NCI-H2107 treated with DMSO at 0.1 percent for 48 hours (cell line): ENCODE results near the gene TANK.
A peak's percentile ranks its signal among the peaks of the same experiment; 100 is the strongest.

Experiments used
- DNase-seq: peaks from one replicate; lab custom pipeline; 2025; ENCODE audit not compliant: unreplicated experiment; lab: John Stamatoyannopoulos, UW

Gene TANK

DNA sequence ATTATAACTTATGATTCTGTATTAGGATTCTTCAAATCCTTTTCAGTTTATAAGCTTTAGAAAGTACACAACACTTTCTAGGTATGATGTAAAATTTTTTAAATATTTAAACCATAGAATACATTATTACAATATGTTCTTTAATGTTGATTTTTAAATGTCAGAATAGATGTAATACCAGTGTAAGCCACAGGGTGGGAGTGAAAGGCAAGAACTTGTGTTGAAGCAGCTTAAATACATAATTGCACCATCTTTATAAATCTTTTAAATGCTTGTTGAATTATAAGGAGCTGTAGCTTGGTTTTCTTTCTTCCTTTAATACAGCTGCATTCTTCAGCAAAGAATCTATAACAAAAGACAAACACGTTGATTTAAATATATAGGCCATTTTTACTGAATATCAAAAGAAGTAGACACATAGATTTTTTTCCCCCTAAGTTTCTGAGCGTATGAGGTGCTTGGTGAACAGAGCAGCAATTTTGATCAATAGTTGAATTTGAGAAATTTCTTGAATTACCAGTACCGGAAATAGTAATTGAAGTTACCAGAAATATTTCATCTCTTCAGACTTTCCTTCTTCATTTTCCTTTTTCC, 63.0 kb downstream of the TANK start:
- DNase-seq, result peak; percentile 55

DNA sequence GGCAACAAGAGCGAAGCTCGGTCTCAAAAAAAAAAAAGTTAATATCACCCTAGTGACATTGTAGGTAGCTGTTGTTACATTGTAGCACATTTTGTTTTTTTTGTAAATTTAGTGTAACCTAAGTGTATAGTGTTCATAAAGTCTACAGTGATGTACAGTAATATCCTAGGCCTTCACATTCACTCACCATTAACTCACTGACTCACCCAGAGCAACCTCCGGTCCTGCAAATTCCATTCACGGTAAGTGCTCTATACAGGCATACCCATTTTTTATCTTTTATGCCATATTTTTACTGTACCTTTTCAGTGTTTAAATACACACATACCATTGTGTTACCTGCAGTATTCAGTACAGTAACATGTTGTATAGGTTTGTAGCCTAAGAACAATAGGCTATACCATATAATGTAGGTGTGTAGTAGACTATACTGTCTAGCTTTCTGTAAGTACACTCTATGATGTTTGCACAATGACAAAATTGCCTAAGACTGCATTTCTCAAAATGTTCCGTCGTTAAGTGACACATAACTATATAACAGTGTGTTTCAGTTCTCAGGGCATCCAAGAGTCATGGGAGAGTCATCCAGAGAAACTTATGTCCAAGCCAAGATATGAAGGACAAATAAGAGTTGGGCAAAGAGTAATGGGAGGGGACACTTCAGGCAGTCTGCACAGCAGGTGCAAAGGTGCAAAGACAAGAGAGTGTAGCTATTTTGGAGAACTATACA, 68.4 kb downstream of the TANK start:
- no peak for DNase-seq

DNA sequence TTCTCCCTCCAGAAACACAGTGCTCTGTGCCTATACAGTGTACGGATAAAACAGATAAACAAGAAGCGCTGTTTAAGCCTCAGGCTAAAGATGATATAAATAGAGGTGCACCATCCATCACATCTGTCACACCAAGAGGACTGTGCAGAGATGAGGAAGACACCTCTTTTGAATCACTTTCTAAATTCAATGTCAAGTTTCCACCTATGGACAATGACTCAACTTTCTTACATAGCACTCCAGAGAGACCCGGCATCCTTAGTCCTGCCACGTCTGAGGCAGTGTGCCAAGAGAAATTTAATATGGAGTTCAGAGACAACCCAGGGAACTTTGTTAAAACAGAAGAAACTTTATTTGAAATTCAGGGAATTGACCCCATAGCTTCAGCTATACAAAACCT, 70.7 kb downstream of the TANK start:
- no peak for DNase-seq

DNA sequence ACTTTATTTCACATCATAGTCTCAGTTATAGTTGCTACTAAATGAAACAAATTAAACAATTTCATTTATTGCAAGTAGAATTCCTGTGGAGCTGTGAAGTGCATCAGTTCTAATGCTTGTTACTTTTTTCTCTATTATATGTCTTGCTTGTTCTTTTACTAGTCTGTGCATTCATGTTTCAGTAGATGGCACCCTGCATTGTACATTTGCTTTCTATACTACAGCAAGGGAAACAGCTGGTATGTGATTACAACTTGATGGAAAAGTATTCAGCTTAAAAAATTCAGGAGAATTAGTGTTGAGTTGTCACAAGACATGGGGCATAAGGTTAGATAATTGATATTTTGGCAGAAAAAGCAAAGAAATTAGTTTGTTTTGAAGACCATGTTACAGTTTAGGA, 72.3 kb downstream of the TANK start:
- no peak for DNase-seq

DNA sequence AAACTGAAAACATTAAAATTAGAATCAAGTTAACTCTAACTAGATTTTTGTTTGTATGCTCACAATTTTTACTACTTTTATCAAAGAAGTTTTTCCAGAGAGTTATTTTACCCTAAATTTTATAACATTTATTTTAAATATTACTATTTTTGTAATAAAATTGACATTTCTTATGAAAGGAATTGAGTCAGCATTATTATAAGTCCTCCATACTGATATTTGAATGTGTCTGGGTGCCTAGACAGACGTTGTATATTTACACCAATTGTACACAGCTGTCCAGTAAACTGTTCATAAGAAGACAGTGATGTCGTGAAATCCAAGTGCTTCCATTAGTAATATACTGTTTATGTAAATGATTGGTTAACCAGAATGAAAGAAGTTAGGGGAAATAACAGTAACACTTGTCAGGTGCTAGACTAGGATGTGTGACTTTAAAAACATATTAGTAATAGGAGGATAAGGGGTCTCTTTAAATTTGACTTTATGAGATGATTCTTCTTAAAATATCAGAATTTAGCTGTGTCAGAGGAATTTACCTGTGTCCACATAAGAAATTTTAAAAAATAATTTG, 73.7 kb downstream of the TANK start:
- no peak for DNase-seq

DNA sequence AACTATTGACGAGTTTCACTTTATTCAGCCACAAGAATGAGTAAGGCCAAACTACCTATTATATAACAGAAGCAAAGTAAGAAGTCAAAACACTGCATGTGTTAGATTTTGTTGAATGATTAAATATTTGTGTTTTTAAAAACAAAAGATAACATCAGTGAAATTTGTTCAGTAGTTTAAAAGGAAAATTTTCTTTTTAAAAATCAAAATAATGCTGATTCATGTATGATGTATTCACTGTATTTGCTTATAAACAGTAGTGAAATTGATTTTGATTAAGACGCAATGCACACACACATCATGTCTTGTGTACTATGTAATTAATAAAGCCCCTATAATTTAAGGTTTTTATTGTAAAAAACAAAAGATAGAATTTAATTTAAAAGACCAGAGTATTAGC, 74.4 kb downstream of the TANK start:
- no peak for DNase-seq

GRCh38 chr2:161237392-161238264, 77.4 kb downstream of the TANK start:
- DNase-seq, result peak; percentile 36

DNA sequence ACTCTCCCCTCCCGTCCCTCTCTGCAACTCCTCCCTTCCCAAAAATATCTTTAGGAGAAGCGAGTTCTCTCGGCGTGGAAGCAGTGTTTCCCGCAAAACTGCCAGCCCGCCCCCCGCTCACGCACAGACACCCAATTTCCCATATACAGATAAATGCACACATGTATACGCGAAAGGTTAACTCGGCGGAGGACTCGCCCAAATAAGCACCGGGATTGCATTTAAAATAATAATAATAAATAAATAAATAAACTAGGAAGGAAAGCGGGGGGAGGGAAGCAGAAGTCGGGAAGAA, 78.0 kb downstream of the TANK start:
- DNase-seq, result no peak

DNA sequence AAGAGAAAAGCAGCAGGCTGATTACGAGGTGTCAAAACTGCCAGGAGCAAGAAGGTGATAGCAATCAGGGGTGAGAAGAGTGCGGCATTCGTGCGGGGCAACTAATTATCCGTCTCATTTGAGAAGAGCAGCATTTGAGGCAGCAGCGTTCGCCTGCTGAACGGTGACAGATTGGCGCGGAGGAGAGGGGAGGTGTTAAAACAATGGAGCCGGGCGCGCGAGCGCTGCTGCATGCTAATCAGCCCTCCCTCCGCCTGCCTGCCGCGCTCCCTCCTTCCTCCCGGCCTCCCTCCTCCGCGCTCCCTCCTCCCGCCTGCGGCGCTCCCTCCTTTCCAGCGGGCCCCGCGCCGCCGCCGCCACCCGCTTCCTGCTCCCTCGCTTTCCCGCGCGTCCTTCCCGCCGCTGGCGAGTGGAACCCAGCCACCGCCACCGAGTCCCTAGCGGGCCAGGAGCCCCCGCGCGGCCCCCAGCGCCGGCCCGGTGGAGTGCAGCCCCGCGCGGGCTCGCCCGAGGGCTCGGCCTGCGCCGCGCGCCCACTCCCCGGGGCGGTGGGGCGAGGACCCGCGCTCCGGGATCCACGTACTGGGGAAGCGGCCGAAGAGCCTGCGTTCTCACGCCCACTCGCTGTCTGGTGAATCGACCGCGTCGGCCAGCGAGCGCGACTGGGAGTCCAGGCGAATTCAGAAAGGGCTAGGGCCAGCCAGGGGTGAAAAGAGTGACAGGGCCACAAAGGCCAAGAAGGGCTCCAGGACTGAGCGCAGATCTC, 78.5 kb downstream of the TANK start:
- peak; percentile 35 for DNase-seq

DNA sequence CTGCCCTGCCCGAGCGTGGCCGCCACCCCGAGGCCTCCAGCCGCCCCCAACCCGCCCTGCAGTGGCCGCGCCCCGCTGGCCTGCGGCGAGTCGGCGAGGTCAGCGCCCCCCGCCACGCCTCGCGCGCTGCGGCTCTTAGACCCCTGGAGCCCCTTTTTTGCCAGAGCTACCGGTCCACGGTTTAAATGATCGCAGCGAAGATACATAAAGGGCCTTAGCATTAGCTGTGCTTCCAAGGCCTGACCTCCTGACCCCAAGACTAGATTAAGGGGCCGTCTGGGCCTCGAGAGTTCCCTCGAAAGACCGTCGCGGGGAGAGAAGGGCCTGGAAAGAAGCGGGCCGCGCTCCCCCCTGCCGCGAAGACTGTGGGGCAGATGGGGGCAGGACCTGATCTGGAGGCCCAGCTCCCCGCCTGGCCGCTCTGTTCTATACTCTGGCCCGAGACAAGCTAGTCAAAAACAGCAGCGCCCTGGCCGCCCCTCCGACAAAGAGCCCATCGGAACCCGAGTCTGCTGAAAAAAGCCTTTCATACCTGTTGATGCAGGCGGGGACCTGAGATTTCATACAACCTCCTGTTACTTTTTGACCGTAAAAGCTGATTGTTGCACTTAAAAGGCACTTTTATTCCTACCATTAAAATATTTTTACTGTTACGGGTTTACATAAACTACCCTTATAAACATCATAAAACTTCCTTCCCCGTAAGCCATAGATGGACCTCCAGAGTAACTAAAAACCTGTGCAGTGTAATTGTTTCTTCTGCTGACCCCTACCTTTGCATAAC, 79.3 kb downstream of the TANK start:
- DNase-seq, result no peak

DNA sequence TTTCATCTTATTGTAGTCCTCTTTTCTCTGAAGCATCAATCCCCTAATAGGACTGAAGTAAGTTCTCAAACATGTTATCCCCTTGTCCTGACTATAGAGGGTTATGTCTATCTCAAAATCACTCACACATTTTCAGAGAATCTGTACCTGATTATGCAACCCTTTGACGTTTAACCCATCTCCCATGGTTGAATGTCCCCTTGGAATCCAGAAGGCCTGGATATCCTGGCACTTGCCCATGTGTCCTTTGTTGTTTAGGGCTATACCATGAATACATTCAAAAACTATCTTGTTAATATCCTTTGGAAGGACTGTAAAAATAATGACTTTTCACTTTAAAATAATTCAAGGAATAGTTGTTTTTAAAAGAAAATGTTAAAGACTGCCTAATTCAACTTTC, 81.7 kb downstream of the TANK start:
- no peak for DNase-seq

DNA sequence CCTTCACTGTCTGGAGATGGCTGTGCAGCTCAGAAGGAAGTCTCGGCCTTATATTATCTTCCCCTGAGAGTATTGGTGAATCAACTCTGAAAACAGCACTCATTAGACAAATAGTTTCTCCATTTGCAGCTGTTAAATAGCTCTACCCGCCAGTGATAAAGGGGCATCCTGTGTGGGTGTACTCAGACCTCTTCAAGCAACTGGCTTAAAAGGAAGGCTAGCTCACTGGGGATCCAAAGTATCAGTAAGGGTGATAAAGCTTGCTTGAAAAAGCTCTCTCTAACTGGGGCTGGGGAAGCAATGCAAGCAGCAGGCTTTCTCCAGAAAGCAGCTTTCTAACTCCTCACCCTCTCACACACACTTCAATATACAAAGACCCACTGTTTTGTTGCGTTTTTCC, 83.1 kb downstream of the TANK start:
- no peak for DNase-seq

- DNase-seq, result no peak
These were observed 83.7 kb downstream of the TANK start for GRCh38 chr2:161243905-161244304.

DNA sequence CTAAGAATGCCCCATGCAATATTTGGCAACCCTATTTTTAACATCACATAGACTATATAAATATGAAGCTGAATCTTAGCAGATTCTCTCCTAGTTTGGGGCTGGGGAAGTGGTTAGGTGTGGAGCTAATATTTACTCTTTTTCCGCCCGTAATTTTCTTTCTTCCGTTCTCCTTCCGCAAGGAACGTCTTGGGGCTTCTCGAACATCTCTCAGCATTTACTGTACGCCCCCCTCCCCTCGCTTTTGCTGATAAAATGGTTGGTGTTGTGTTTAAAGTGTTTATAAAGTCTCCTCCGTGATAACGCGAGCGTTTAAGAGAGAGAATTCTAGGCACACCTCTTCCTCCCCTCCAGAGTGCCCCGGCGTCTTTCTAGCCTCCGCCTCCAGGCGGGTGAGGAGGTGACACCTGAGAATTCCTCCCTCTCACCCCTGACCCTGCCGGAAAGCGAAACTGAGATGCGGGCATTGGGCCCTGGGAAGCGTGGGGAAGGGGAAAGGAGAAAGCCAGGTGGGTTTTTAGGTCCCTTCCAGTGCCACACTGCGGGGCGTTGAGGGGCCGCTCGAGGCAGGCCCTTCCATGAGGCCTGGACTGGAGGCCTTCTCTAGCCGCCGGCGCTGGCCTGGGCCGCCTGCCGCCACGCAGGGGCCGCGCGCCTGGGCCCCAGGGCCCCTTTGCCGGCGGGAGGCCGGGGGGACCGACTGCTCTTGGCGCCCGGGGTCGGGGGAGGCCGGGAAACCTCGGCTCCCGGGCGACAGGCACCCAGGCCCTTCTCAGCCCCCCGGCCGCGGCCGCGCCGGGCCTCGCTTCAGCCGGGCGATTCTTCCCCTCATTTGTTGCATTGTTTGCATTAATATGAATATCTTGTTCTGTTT, 84.4 kb downstream of the TANK start:
- peak; percentile 70 for DNase-seq

GRCh38 chr2:161245261-161245553, 85.0 kb downstream of the TANK start:
- DNase-seq, result no peak

DNA sequence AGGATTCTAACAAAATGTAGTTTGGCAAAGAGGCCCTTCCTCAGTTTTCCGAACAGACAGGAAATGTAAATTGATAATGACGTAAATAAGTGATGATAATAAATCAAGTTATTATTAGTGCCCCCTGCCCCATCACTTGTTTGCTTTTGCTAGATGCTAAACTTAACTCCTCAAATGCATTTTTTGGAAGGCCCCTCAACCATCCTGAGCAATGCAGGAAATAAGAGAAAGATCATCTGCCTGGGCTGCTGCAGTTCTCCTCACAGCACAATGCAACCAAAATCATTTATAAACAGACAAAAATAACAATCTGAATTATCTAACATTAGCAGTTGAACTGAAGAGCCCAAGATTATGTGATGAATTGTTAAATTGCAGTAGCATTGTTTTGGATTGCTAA, 85.4 kb downstream of the TANK start:
- DNase-seq, result no peak

GRCh38 chr2:161246281-161246680, 86.1 kb downstream of the TANK start:
- DNase-seq, result peak; percentile 21

DNA sequence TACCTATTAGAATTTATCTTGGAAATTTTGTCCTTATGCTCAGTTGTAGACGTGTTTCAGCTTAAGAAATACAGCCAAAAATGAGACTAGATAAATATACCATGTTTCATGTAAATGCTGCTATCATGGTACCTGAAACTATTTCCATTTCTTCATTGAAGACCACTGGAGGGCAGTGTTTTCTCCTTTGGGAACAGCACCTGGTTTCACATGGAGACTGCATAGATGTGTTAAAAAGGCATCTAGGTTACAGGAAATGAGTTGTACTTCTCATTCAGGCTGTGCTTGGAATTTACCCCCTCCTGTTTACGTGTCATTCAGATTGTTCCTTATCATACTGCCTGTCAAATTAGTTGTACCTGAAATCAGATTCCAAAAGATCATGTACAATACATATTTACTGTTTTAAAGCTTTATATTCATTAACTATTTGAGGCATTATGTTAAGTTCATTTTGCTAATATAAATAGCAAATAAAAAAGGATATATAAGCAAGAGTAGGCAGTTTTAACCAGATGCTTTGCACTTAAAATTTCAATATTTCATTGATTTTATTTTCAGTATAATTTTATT, 90.7 kb downstream of the TANK start:
- DNase-seq, result peak; percentile 71
